Muscle of leg (tissue), 11 donors: ENCODE measurements around the gene MOB3A. TPM values are rescaled to one million over a fixed set of nuclear protein-coding genes. Genes with fewer than 3 reads are reported as not detected.

Experiments
- DNase-seq: peaks from one replicate; pipeline ENCODE4 v3.0.0; 2013
- H3K27ac ChIP-seq: one replicate; pipeline ENCODE4 v1.5.1; 2013; ENCODE audit warnings: mild to moderate bottlenecking, low read length, control low read depth
- H3K27me3 ChIP-seq: one replicate; pipeline ENCODE4 v1.6.1; 2013; ENCODE audit warnings: low read length; ENCODE audit not compliant: control insufficient read depth, insufficient read depth
- H3K36me3 ChIP-seq: one replicate; pipeline ENCODE4 v1.6.1; 2013; ENCODE audit warnings: low read length; ENCODE audit not compliant: control insufficient read depth, insufficient read depth
- H3K4me1 ChIP-seq: one replicate; pipeline ENCODE4 v1.6.1; 2013; ENCODE audit warnings: low read length; ENCODE audit not compliant: control insufficient read depth, insufficient read depth
- H3K4me3 ChIP-seq: one replicate; pipeline ENCODE4 v1.5.1; 2013; ENCODE audit warnings: low read length, control low read depth
- H3K9me3 ChIP-seq: replicated peaks from 2 replicates; pipeline ENCODE4 v1.6.1; 2013; ENCODE audit warnings: low read depth, low read length; ENCODE audit not compliant: control insufficient read depth
- WGBS: methylation state at CpG from one replicate; pipeline ENCODE4 v1.1.5; 2013; ENCODE audit warnings: missing lambda C conversion rate; ENCODE audit not compliant: insufficient coverage; 5-methylcytosine and 5-hydroxymethylcytosine counted together
- polyA plus RNA-seq, 8 donors: library from polyadenylated mRNA; unstranded; fragments of 120-200 nt; gene quantifications; one replicate each; pipeline versions ENCODE4 v1.2.1 to v1.2.3, GENCODE V29; 2013; ENCODE audit warnings: inconsistent platforms in 1 of 8, low replicate concordance in 1 of 8; ENCODE audit not compliant: insufficient read length in 8 of 8, insufficient read depth in 1 of 8
- total RNA-seq: library from RNA; stranded (reverse); fragments of 120-200 nt; gene quantifications from one replicate; pipeline ENCODE4 v1.2.4, GENCODE V29; 2013

Gene MOB3A
- total and polyA plus RNA-seq, 9 donors: 7.4 to 22.1 (median 17.2) TPM

GRCh38 chr19:2051773-2052704 is 44.1 kb downstream of the MOB3A start:
- Histone ChIP-seq H3K27ac (peak overlapping the region; percentile 85), H3K36me3 (peaks cover 19% of the 10 kb centered on the region), H3K27me3 (no peaks in the 10 kb centered on the region), H3K4me1 (peaks cover 57% of the 10 kb centered on the region), H3K9me3 (no peaks in the 10 kb centered on the region), H3K4me3 (no peak overlapping the region)
- WGBS: 58% methylated on average over 12 of the region's 18 CpGs
- DNase-seq: no peak

- DNase-seq: peak; percentile 94
- under 1% methylated on average over 90 of the region's 93 CpGs for WGBS
- H3K4me1 ChIP-seq: peaks cover 55% of the 10 kb centered on the region
- H3K27ac ChIP-seq: peak within 1 kb of the TSS; percentile 85
- peak within 1 kb of the TSS; percentile 87 for H3K4me3 ChIP-seq
- H3K9me3 ChIP-seq: no peaks in the 10 kb centered on the region
- H3K27me3 ChIP-seq: no peaks in the 10 kb centered on the region
- peaks cover 25% of the 10 kb centered on the region for H3K36me3 ChIP-seq
These were observed 44.9 kb downstream of the MOB3A start, which contains the start of gene MKNK2 for GRCh38 chr19:2050991-2051772. TSS of gene MKNK2 (minus strand) at chr19:2051244. CDS start at chr19:2050851, 393 bp downstream.

DNA sequence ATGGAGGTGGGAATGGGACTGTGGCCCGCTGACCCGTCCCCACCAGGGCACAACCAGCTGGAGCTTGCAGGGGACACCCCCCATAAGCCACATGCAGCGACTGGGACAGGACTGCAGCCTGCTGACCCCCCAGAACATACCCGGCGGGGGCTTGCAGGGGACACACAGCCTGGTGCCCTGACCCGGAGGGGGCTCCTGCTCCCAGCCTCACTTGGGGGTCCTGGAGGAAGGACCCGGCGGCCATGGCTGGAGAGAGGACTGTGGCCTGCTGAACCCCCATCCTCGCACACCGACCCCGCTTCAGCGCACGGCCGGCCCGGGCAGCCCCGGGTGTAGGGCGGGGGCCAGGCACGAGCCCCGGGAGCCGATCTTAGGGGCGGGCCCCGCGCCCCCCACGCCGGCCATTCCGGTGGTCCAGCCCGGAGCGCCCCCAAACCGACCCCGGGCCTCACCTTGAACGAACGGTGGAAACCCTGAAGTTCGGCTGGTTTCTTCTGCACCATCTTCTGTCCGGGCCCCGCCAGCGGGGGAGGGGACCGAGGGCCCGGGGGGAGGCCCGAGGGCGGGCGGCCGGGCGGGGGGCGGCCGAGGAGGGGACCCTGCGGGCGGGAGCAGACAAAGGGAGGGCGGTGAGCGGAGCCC is 45.7 kb downstream of the MOB3A start:
- H3K4me1 ChIP-seq: peaks cover 54% of the 10 kb centered on the region

DNA sequence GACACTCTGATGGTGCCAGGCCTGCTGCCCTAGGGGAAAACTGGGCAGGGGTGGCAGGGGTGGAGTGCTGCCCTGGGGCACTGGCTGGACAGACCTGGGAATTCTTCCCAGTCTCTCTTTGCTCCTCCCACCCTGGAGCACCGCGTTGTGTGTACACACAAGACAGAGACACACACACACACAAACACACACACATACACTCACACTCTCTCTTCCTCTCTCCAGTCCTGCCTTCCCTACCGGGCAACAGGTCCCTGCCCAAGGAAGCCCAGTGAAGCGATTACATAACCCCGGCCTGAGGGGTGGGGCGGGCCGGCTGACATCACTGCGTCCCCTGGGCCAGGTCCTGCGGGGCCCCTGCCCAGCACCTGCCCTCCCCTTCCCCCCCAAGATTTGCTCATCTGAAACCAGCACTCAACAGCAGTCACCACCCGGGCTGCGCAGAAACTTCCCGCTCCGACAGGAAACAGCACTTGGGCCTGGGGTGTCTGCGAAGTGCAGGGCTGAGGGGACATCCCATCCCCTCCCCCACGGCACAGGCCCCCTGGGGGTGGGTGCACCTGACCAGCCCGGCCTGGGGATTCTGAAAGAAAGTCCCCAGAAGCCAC is 46.3 kb downstream of the MOB3A start:
- Histone ChIP-seq H3K27ac (peak overlapping the region; percentile 84), H3K27me3 (no peaks in the 10 kb centered on the region), H3K36me3 (peaks cover 38% of the 10 kb centered on the region), H3K4me3 (peak overlapping the region; percentile 87), H3K4me1 (peaks cover 57% of the 10 kb centered on the region), H3K9me3 (no peaks in the 10 kb centered on the region)
- under 1% methylated on average over 13 of the region's 16 CpGs for WGBS
- peak; percentile 79 for DNase-seq

More for the DNA sequence above, 45.7 kb downstream of the MOB3A start:
- peak overlapping the region; percentile 87 for H3K4me3 ChIP-seq
- 0% methylated on average over 45 of the region's 49 CpGs for WGBS
- peak overlapping the region; percentile 84 for H3K27ac ChIP-seq
- no peaks in the 10 kb centered on the region for H3K27me3 ChIP-seq
- no peak for DNase-seq
- H3K36me3 ChIP-seq: peaks cover 31% of the 10 kb centered on the region
- no peaks in the 10 kb centered on the region for H3K9me3 ChIP-seq

DNA sequence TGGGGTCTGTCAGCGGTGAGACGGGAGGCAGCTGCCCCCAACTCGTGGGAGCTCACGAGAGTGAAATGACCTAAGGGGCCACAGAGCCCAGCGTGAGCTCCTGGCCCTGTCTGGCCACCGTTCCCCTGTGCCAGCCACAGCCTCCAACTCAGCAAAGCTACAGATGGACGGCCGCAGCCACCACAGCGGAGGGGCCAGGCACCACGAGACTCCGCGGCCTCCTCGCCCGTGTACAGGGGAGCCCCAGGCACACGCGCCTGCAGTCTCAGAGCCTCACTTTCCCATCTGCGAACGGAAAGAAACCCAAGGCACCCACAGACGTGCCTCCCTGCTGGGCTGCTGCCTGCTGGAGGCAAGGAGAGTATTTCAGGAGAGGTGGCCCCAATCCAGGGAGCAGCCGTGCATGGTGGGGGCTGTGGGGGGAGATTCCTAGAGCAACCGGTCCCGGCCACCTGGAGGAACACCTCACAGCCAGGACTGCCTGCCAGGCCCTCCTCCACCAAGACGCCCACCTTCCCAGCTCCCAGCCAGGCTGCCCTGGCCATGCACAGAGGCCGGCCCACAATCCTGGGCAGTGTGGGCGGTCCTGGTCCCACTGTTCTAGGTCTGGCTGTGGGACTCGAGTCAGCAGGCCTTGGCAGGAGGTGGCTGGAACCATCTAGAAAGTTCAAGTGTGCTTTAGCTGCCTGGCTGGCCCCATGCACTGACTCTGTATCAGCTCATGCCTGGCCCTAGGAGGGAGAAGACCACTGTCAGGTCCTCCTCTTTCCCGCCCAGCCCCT is 47.0 kb downstream of the MOB3A start:
- no peaks in the 10 kb centered on the region for H3K9me3 ChIP-seq
- peak overlapping the region; percentile 84 for H3K27ac ChIP-seq
- peak overlapping the region; percentile 87 for H3K4me3 ChIP-seq
- H3K27me3 ChIP-seq: no peaks in the 10 kb centered on the region
- peak; percentile 60 for DNase-seq
- H3K4me1 ChIP-seq: peaks cover 64% of the 10 kb centered on the region
- WGBS: 48% methylated on average over 18 of the region's 27 CpGs
- H3K36me3 ChIP-seq: peaks cover 45% of the 10 kb centered on the region

DNA sequence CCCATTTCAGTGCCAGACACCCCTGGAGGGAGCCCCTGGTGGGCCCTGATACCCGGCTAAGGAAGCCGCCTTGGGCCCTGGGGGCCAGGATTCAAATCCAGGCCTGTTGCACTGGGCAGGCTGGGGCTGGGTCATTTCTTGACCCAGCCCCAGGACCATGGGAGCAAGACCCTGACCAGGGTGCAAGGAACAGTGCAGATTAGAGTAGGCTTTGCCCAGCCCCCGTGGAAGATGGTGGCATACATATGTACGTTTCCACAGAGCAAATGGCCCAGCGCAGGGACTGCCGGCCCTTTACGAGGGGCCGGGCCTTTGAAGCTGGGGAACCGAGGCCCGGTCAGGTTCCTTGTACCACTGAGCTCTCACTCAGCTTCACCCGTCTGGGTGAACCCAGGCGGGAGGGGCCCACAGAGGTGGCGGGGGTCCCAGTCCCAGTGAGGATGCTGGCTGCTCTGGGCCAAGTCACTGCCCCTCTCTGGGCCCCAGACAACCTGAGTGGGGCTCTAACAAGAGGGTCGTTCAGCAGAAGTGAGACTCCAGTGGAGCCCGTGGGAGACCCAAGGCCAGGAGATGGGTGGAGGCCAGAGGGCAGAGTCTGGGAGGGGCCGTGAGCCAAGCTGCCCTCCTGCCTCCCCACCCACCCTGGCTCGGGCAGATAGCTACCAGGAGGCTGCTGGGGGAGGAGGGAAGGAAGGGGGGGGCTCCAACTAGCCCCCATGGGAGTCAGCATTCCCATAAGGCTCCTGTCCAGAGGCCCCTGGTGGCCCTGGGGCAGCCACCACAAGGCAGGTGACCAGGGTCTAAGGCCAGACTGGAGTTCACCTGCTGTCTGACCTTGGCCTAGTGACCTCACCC is 47.8 kb downstream of the MOB3A start:
- Histone ChIP-seq H3K36me3 (peaks cover 48% of the 10 kb centered on the region), H3K9me3 (no peaks in the 10 kb centered on the region), H3K27me3 (no peaks in the 10 kb centered on the region), H3K27ac (peak overlapping the region; percentile 29), H3K4me3 (no peak overlapping the region), H3K4me1 (peaks cover 67% of the 10 kb centered on the region)
- WGBS: 74% methylated on average over 12 of the region's 17 CpGs
- DNase-seq: peak; percentile 5

DNA sequence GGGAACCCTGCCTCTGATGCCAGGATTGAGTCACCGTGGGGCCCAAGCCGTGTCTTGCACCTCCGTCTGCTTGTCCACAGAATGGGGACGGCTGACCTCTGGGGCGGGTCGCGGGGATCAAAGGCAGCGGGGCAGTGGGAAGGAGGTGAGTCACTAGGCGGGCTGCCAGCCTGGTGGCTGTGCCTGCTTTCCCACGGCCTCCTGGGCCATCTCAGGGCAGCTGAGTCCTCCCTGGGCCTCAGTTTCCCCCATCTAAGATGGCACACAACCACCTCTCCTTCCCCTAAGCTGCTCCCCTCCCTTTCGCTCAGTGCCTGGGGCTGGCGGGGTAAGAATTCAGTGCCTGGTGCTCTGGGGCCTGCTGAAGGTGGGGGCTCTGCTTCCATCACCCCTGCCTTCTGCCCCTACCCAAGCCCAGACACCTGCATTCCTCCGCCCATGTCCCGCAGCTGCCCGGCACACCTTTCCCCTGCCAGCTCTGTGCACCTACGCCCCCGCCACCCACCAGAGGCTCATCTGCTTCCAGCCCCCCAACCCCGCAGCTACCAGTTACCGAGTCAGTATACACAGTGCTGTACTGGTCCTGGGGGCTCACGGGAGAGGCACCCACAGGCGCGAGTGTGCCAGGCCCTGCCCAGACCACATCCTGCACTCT is 48.5 kb downstream of the MOB3A start:
- peak; percentile 1 for DNase-seq
- Histone ChIP-seq H3K9me3 (no peaks in the 10 kb centered on the region), H3K27me3 (no peaks in the 10 kb centered on the region), H3K36me3 (peaks cover 54% of the 10 kb centered on the region), H3K27ac (no peak overlapping the region), H3K4me1 (peaks cover 74% of the 10 kb centered on the region), H3K4me3 (no peak overlapping the region)
- WGBS: 81% methylated on average over 20 of the region's 22 CpGs

GRCh38 chr19:2047076-2047448 is 49.1 kb downstream of the MOB3A start:
- H3K4me3 ChIP-seq: no peak overlapping the region
- H3K27ac ChIP-seq: no peak overlapping the region
- 87% methylated on average over 3 of the region's 6 CpGs for WGBS
- H3K4me1 ChIP-seq: peaks cover 77% of the 10 kb centered on the region
- H3K27me3 ChIP-seq: no peaks in the 10 kb centered on the region
- no peaks in the 10 kb centered on the region for H3K9me3 ChIP-seq
- no peak for DNase-seq
- peaks cover 57% of the 10 kb centered on the region for H3K36me3 ChIP-seq
